A673 (cell line): Measurements from ENCODE around the gene OR51E2. TPM values are rescaled to one million over a fixed set of nuclear protein-coding genes. Genes with fewer than 3 reads are reported as not detected.

Experiments used
- BruUV-seq: library from RNA; stranded (reverse); fragments of 400-500 nt; replicated peaks from 2 replicates; lab custom pipeline; 2021; lab: Mats Ljungman, UMichigan
- CTCF ChIA-PET: fragments of 300-600 bp; sonication (Branson Sonifier 250); formaldehyde crosslinking; loops from one replicate; lab custom pipeline; 2022; ENCODE audit warnings: antibody characterized with exemption; lab: Charles Lee
- POLR2A ChIA-PET: fragments of 300-600 bp; sonication (Branson Sonifier 250); formaldehyde crosslinking; loops from one replicate; lab custom pipeline; 2022; ENCODE audit warnings: antibody characterized with exemption; ENCODE audit not compliant: low non-redundant PET; lab: Charles Lee
- DNase-seq: peaks from one replicate; pipeline ENCODE4 v3.0.0-alpha.2; 2015; ENCODE audit warnings: low spot score
- H3K27ac ChIP-seq: fragments of 200-600 bp; sonication (generic); 2 replicates; pipeline ENCODE4 v1.5.1; 2016; ENCODE audit warnings: mixed run types, low read depth, mild to moderate bottlenecking, mixed read lengths, antibody characterized with exemption, low read length; ENCODE audit not compliant: poor library complexity, severe bottlenecking
- H3K27me3 ChIP-seq: fragments of 200-600 bp; sonication (generic); replicated peaks from 2 replicates; pipeline ENCODE4 v1.6.1; 2017; ENCODE audit warnings: mixed run types, low read depth, mild to moderate bottlenecking, mixed read lengths, antibody characterized with exemption, low read length; ENCODE audit not compliant: insufficient read depth, poor library complexity
- H3K36me3 ChIP-seq: fragments of 200-600 bp; sonication (generic); 2 replicates; pipeline ENCODE4 v1.6.1; 2016; ENCODE audit warnings: mixed run types, mild to moderate bottlenecking, mixed read lengths, antibody characterized with exemption, low read length; ENCODE audit not compliant: insufficient read depth, poor library complexity, severe bottlenecking
- H3K4me1 ChIP-seq: fragments of 200-600 bp; sonication (generic); 2 replicates; pipeline ENCODE4 v1.6.1; 2017; ENCODE audit warnings: mixed run types, mild to moderate bottlenecking, mixed read lengths, antibody characterized with exemption, low read length; ENCODE audit not compliant: insufficient read depth, poor library complexity, severe bottlenecking
- H3K4me3 ChIP-seq: fragments of 200-600 bp; sonication (generic); 2 replicates; pipeline ENCODE4 v1.5.1; 2016; ENCODE audit warnings: low read depth, mixed run types, mild to moderate bottlenecking, mixed read lengths, low read length; ENCODE audit not compliant: poor library complexity, severe bottlenecking
- H3K9me3 ChIP-seq: fragments of 200-600 bp; sonication (generic); 2 replicates; pipeline ENCODE4 v1.6.1; 2016; ENCODE audit warnings: mixed run types, low read depth, mild to moderate bottlenecking, mixed read lengths, antibody characterized with exemption, low read length; ENCODE audit not compliant: poor library complexity, severe bottlenecking
- EZH2 ChIP-seq: fragments of 200-600 bp; sonication (generic); IDR thresholded peaks from 2 replicates; pipeline ENCODE4 v1.6.1; 2017; ENCODE audit warnings: borderline replicate concordance, low read depth, mild to moderate bottlenecking, mixed read lengths, antibody characterized with exemption, low read length; ENCODE audit not compliant: poor library complexity, severe bottlenecking
- intact Hi-C: fragments of 100-400 bp; cut with micrococcal nuclease; formaldehyde crosslinking; loops from one replicate; pipeline ENCODE4 v1.10.0; 2022; ENCODE audit not compliant: unreplicated experiment
- total RNA-seq: library from RNA; stranded (reverse); gene quantifications from 2 replicates; pipeline ENCODE4 v1.2.3, GENCODE V29; 2021
- TF ChIP-seq, protein P1 (sequence below): fragments of 300-800, 200-600 bp; sonication (generic); conservative IDR thresholded peaks from 2 replicates; pipeline ENCODE4 v1.5.1; 2017; ENCODE audit warnings: low read depth, mild to moderate bottlenecking, antibody characterized with exemption, low read length, moderate library complexity, mixed read lengths

The OR51E2 gene
- total RNA-seq, 1 experiment from 2014 or later: not detected

- TF ChIP-seq, protein P1, sequence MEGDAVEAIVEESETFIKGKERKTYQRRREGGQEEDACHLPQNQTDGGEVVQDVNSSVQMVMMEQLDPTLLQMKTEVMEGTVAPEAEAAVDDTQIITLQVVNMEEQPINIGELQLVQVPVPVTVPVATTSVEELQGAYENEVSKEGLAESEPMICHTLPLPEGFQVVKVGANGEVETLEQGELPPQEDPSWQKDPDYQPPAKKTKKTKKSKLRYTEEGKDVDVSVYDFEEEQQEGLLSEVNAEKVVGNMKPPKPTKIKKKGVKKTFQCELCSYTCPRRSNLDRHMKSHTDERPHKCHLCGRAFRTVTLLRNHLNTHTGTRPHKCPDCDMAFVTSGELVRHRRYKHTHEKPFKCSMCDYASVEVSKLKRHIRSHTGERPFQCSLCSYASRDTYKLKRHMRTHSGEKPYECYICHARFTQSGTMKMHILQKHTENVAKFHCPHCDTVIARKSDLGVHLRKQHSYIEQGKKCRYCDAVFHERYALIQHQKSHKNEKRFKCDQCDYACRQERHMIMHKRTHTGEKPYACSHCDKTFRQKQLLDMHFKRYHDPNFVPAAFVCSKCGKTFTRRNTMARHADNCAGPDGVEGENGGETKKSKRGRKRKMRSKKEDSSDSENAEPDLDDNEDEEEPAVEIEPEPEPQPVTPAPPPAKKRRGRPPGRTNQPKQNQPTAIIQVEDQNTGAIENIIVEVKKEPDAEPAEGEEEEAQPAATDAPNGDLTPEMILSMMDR: no peak
- TF ChIP-seq EZH2: no peak
- no TSS peak for BruUV-seq
These were observed 51.7 kb downstream of the OR51E2 start for GRCh38 chr11:4645974-4646373.

GRCh38 chr11:4644233-4644632 is 53.4 kb downstream of the OR51E2 start:
- intact Hi-C loops: no loop called here
- no TSS peak for BruUV-seq
- POLR2A ChIA-PET: no interaction called here
- no peak for DNase-seq
- no peak for TF ChIP-seq EZH2
- TF ChIP-seq, protein P1: no peak
- CTCF ChIA-PET: no interaction called here
- H3K27me3 ChIP-seq: no peaks in the 10 kb centered on the region
- H3K9me3 ChIP-seq: no peaks in the 10 kb centered on the region
- no peaks in the 10 kb centered on the region for H3K4me1 ChIP-seq
- H3K27ac ChIP-seq: no peak overlapping the region
- H3K36me3 ChIP-seq: no peaks in the 10 kb centered on the region
- no peak overlapping the region for H3K4me3 ChIP-seq

More at GRCh38 chr11:4645974-4646373, 51.7 kb downstream of the OR51E2 start:
- no peak overlapping the region for H3K27ac ChIP-seq
- ChIA-PET CTCF (no interaction called here), POLR2A (no interaction called here)
- H3K36me3 ChIP-seq: no peaks in the 10 kb centered on the region
- no peaks in the 10 kb centered on the region for H3K4me1 ChIP-seq
- no peak overlapping the region for H3K4me3 ChIP-seq
- H3K27me3 ChIP-seq: no peaks in the 10 kb centered on the region
- H3K9me3 ChIP-seq: no peaks in the 10 kb centered on the region
- intact Hi-C loops: no loop called here
- DNase-seq: no peak

DNA sequence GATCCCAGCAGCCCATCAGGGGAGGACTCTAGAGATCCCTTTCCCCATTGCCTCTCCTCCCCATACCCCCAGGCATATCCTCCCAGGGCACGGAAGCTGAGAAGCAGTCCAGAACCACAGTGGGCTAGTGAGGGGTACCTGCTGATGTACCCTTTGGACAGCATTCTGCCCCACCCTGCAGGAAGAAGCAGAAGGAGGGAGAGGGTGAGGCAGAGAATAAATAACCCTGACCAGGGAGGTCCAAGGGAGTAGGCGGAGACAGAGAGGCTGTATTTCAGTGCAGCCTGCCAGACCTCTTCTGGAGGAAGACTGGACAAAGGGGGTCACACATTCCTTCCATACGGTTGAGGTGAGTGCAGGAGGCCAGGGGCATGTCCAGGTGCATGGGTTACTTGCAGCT is 54.0 kb downstream of the OR51E2 start, which contains the start of gene OR51E1:
Gene OR51E1, plus strand, starts transcription at position 301 of the 400 bp plus-strand sequence. CDS start 8,545 bp downstream, outside the sequence.
- intact Hi-C loops: no loop called here

More for the DNA sequence above, 54.0 kb downstream of the OR51E2 start, which contains the start of gene OR51E1:
- Histone ChIP-seq H3K27me3 (no peaks in the 10 kb centered on the region), H3K9me3 (no peaks in the 10 kb centered on the region), H3K4me3 (no peak within 1 kb of the TSS), H3K4me1 (no peaks in the 10 kb centered on the region), H3K36me3 (no peaks in the 10 kb centered on the region), H3K27ac (no peak within 1 kb of the TSS)
- ChIA-PET CTCF (no interaction called here), POLR2A (no interaction called here)
- TF ChIP-seq, protein P1: no peak
- TF ChIP-seq EZH2: no peak
- no TSS peak for BruUV-seq
- DNase-seq: no peak
